GM12878 (cell line): Measurements from ENCODE around the gene TTC23L. TPM values are rescaled to one million over a fixed set of nuclear protein-coding genes. Genes with fewer than 3 reads are reported as not detected.
A peak's percentile ranks its signal among the peaks of the same experiment; 100 is the strongest.

Experiments used
- ATAC-seq: fragments of 200-7000 bp; cut with Tn5 transposase; 3 replicates; pipeline ENCODE4 v1.9.1; 2020; ENCODE audit warnings: mild to moderate bottlenecking, moderate library complexity
- BruUV-seq: library from RNA; stranded (reverse); fragments of 400-500 nt; replicated peaks from 2 replicates; lab custom pipeline; 2021; lab: Mats Ljungman, UMichigan
- CTCF ChIA-PET: fragments of 300-600 bp; sonication (Branson Sonifier 250); formaldehyde crosslinking; extraction: SDS; loops from one replicate; lab custom pipeline; 2021; ENCODE audit warnings: inconsistent platforms; lab: Yijun Ruan, JAX
- POLR2A ChIA-PET: fragments of 350-600 bp; formaldehyde crosslinking; extraction: SDS; loops from one replicate; lab custom pipeline; 2021; ENCODE audit warnings: inconsistent platforms; lab: Charles Lee
- RAD21 ChIA-PET: fragments of 300-600 bp; sonication (Branson Sonifier 250); formaldehyde crosslinking; loops from one replicate; lab custom pipeline; 2023; ENCODE audit warnings: antibody characterized with exemption; ENCODE audit not compliant: unreplicated experiment; lab: Charles Lee
- SMC1A ChIA-PET: fragments of 300-600 bp; sonication (Branson Sonifier 250); formaldehyde crosslinking; loops from one replicate; lab custom pipeline; 2023; ENCODE audit not compliant: unreplicated experiment, uncharacterized antibody; lab: Charles Lee
- DNase-seq: peaks from one replicate; pipeline ENCODE4 v3.0.0-alpha.2; 2011; ENCODE audit warnings: low read depth, low spot score
- FAIRE-seq: peaks from 3 replicates; lab custom pipeline; 2011; peaks lifted over from hg19 to GRCh38; lab: Jason Lieb, UNC
- H2AFZ ChIP-seq: 2 replicates; pipeline ENCODE4 v1.6.0; 2011; ENCODE audit warnings: low read depth, low read length, control low read depth; ENCODE audit not compliant: control insufficient read depth
- H3K27ac ChIP-seq: 2 replicates; pipeline ENCODE4 v1.5.1; 2011; ENCODE audit warnings: control low read depth; ENCODE audit not compliant: control insufficient read depth, insufficient read depth
- H3K27me3 ChIP-seq, 2 experiments: replicated peaks in 1 of 2; 2 replicates each; pipeline versions ENCODE4 v1.6.0 to v1.6.1; 2011; ENCODE audit warnings: low read length in 1 of 2; ENCODE audit not compliant: control insufficient read depth in 2 of 2, insufficient read depth in 2 of 2
- H3K36me3 ChIP-seq, 2 experiments: 2 replicates each; pipeline ENCODE4 v1.5.1; 2011; ENCODE audit warnings: low read length in 1 of 2; ENCODE audit not compliant: control insufficient read depth in 2 of 2, insufficient read depth in 2 of 2
- H3K4me1 ChIP-seq: 2 replicates; pipeline ENCODE4 v1.6.1; 2011; ENCODE audit warnings: mild to moderate bottlenecking, low read length, moderate library complexity, mixed read lengths; ENCODE audit not compliant: control insufficient read depth, insufficient read depth
- H3K4me2 ChIP-seq: 2 replicates; pipeline ENCODE4 v1.6.0; 2011; ENCODE audit warnings: control low read depth; ENCODE audit not compliant: control insufficient read depth, insufficient read depth
- H3K4me3 ChIP-seq: fragments of 200-600 bp; sonication (generic); 2 replicates; pipeline ENCODE4 v1.5.1; 2016
- H3K79me2 ChIP-seq: 2 replicates; pipeline ENCODE4 v1.6.0; 2011; ENCODE audit warnings: low read length; ENCODE audit not compliant: control insufficient read depth, insufficient read depth
- H3K9ac ChIP-seq: 2 replicates; pipeline ENCODE4 v1.8.0; 2011; ENCODE audit warnings: low read length, control low read depth, mixed read lengths; ENCODE audit not compliant: control insufficient read depth, insufficient read depth
- H3K9me3 ChIP-seq: replicated peaks from 3 replicates; pipeline ENCODE4 v1.5.1; 2011; ENCODE audit warnings: mild to moderate bottlenecking, low read length; ENCODE audit not compliant: control insufficient read depth, insufficient read depth
- H4K20me1 ChIP-seq: 2 replicates; pipeline ENCODE4 v1.6.0; 2011; ENCODE audit not compliant: control insufficient read depth, insufficient read depth
- BCLAF1 ChIP-seq: fragments of 450-650 bp; IDR thresholded peaks from 2 replicates; pipeline ENCODE4 v1.6.1; 2017; ENCODE audit warnings: antibody characterized with exemption, mild to moderate bottlenecking, moderate library complexity
- BMI1 ChIP-seq: fragments of 450-650 bp; IDR thresholded peaks from 2 replicates; pipeline ENCODE4 v1.6.1; 2016; ENCODE audit warnings: mild to moderate bottlenecking, moderate library complexity, borderline replicate concordance
- ESRRA ChIP-seq: IDR thresholded peaks from 2 replicates; pipeline ENCODE4 v1.6.1; 2012; ENCODE audit warnings: mild to moderate bottlenecking, low read length, improper control_type of control experiment
- MLLT1 ChIP-seq: fragments of 450-650 bp; IDR thresholded peaks from 2 replicates; pipeline ENCODE4 v1.6.1; 2016; ENCODE audit warnings: mild to moderate bottlenecking
- MTA3 ChIP-seq: IDR thresholded peaks from 2 replicates; pipeline ENCODE4 v1.6.1; 2012; ENCODE audit warnings: low read length, inconsistent platforms, borderline replicate concordance
- ZBTB11 ChIP-seq: fragments of 450-650 bp; formaldehyde crosslinking; IDR thresholded peaks from 2 replicates; pipeline ENCODE4 v1.5.0; 2022; ENCODE audit warnings: mild to moderate bottlenecking, missing genetic modification characterization
- ZBTB40 ChIP-seq: fragments of 450-650 bp; IDR thresholded peaks from 2 replicates; pipeline ENCODE4 v1.6.1; 2016; ENCODE audit warnings: mild to moderate bottlenecking, moderate library complexity, borderline replicate concordance
- WGBS: methylation state at CpG from one replicate; pipeline ENCODE4 v1.1.6; 2016; ENCODE audit warnings: low lambda C conversion rate; ENCODE audit not compliant: insufficient replicate concordance, insufficient coverage; ENCODE audit errors: missing lambda C conversion rate; 5-methylcytosine and 5-hydroxymethylcytosine counted together
- in situ Hi-C: fragments of 300-500 bp; cut with MboI; formaldehyde crosslinking; loops from 9 replicates; pipeline ENCODE4 v1.14.3; 2018; ENCODE audit warnings: mixed read lengths
- intact Hi-C: fragments of 100-400 bp; cut with micrococcal nuclease; formaldehyde crosslinking; loops from one replicate; pipeline ENCODE4 v1.14.2; 2022; ENCODE audit not compliant: unreplicated experiment
- polyA plus RNA-seq, 11 experiments: library from polyadenylated mRNA; depleted of rRNA in 4 of 11; unstranded in 6 of 11; stranded (reverse) in 5 of 11; fragments of >200 nt; fragmentation: Nextera tagmentation in 4 of 11; fragmentation: Illumina TruSeq in 1 of 11; extraction: Ambion mirVana in 4 of 11; extraction: Trizol in 1 of 11; gene quantifications; 1 replicate in 1 of 11; 2 replicates in 10 of 11; pipeline versions ENCODE4 v1.2.1 to v1.2.3, GENCODE V29; 2011 to 2016; ENCODE audit warnings: inconsistent platforms in 2 of 11, missing spikeins in 2 of 11, low read depth in 1 of 11
- total RNA-seq, 4 experiments: library from RNA; depleted of rRNA in 3 of 4; stranded (reverse); fragments of >200 nt in 3 of 4; fragmentation: Illumina TruSeq in 1 of 4; extraction: Trizol in 1 of 4; gene quantifications; 2 replicates each; pipeline versions ENCODE4 v1.2.1 to v1.2.3, GENCODE V29; 2013 to 2021

TTC23L gene
- total and polyA plus RNA-seq, 10 of the 15 experiments (the other 5 are each of a cell fraction or from before 2014, with no cell fraction given): 0.09 to 0.34 TPM; not detected in 8

- peak overlapping the region; percentile 86 for H3K27ac ChIP-seq
- no peaks in the 10 kb centered on the region for H3K9me3 ChIP-seq
- H3K4me3 ChIP-seq: peak overlapping the region; percentile 83
- peak overlapping the region; percentile 90 for H3K9ac ChIP-seq
- no TSS peak for BruUV-seq
- ChIA-PET SMC1A (interaction anchor here (0.6 to 2.4 kb wide), 6 partner anchors 13 to 473 kb away, joined by 3 to 14 read pairs (median 3); partner anchors contain the start of genes BRIX1 and RAD1), RAD21 (interaction anchor here (1.1 to 2.9 kb wide), 3 partner anchors 14 to 407 kb away, joined by 3 to 50 read pairs (median 14); partner anchors contain the start of genes BRIX1 and RAD1), CTCF (interaction anchor here (1.0 to 1.7 kb wide), 7 partner anchors 9 to 73 kb away, joined by 3 to 13 read pairs (median 3); partner anchors contain the start of genes BRIX1 and RAD1), POLR2A (interaction anchor here (0.6 to 3.3 kb wide), 6 partner anchors 9 to 548 kb away, joined by 3 to 79 read pairs (median 4); partner anchors contain the start of genes BRIX1 and RAD1)
- no peak for FAIRE-seq
- WGBS: 0% methylated on average over 3 of the region's 3 CpGs
- TF ChIP-seq BCLAF1: no peak
- no peak for TF ChIP-seq MTA3
- TF ChIP-seq BMI1: no peak
- no peak for TF ChIP-seq ESRRA
- TF ChIP-seq MLLT1: no peak
- no peak for TF ChIP-seq ZBTB40
- TF ChIP-seq ZBTB11: no peak
- in situ Hi-C loops (no loop called here), intact Hi-C loops (no loop called here)
- no peak for DNase-seq
- H3K79me2 ChIP-seq: peaks cover 33% of the 10 kb centered on the region
- no peak for ATAC-seq
- H2AFZ ChIP-seq: peak overlapping the region; percentile 78
- H4K20me1 ChIP-seq: no peaks in the 10 kb centered on the region
- H3K4me1 ChIP-seq: no peaks in the 10 kb centered on the region
- no peaks in the 10 kb centered on the region for H3K27me3 ChIP-seq
- peaks cover 0 to 7% of the 10 kb centered on the region in 2 experiments; a peak in 2 of 4 replicates for H3K36me3 ChIP-seq
- peak overlapping the region; percentile 81 for H3K4me2 ChIP-seq
Observed at GRCh38 chr5:34930462-34930844, 91.5 kb downstream of the TTC23L start.
